ENCODE data around the gene FAM170B.
A peak's percentile ranks its signal among the peaks of the same experiment; 100 is the strongest.

DNA sequence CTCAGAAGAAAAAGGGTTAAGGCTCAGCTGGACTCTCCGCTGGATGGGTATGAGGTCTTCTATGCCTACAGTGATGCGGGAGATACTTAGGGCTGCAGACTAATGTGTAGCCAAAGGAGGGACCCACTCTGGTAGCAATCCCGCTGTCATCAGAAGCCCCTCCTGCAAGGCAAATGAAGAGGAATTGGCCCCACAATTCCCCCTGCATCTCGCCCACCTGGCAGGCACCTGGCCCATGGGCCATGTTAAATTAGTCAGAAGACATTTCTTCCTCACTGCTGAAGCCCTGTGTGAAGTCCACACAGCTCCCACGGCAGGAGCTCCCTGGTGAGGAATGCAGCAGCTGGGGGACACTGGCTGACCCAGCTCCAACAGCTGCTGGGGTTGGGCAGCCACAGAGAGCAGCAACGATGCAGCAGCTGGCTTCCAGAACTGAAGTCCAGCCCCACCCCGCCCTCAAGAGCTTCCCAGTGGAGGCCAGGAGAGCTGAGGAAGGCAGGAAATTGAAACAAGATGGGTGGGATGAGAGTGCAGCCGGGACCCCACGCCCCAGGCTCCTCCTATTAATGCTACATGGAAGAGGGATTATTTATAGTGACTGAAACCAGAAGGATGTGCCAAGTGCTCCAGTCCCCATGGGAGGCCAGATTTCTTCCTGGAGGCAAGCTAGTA is 24.0 kb downstream of the FAM170B start:
- TF ChIP-seq POLR2AphosphoS5 (IDR thresholded peaks at IDR 0.05) (peak in 1 of 2 donors; percentile 14), POLR2A (IDR thresholded peaks at IDR 0.05; ENCODE audit: low read depth) (no peak), CTCF (IDR thresholded peaks at IDR 0.05) (no peak), EP300 (IDR thresholded peaks at IDR 0.05) (no peak)

Data from esophagus muscularis mucosa (tissue), 4 donors.